Cardiac muscle cell (in vitro differentiated cells and primary cell): ENCODE results near the gene STRA6. TPM values are rescaled to one million over a fixed set of nuclear protein-coding genes. Genes with fewer than 3 reads are reported as not detected.
A peak's percentile ranks its signal among the peaks of the same experiment; 100 is the strongest.

Experiments used
- DNase-seq, 2 donors: peaks; one replicate each; pipeline versions ENCODE4 v3.0.0 to v3.0.0-alpha.2; 2010 to 2017; ENCODE audit warnings: low read depth in 1 of 2, low spot score in 1 of 2
- H3K27ac ChIP-seq: fragments of 200-600 bp; sonication (generic); 2 replicates; pipeline ENCODE4 v1.5.1; 2016
- H3K27me3 ChIP-seq: fragments of 200-600 bp; sonication (generic); 2 replicates; pipeline ENCODE4 v1.6.0; 2016; ENCODE audit warnings: control low read depth
- H3K36me3 ChIP-seq: fragments of 200-600 bp; sonication (generic); 2 replicates; pipeline ENCODE4 v1.5.1; 2016; ENCODE audit warnings: control low read depth
- H3K4me1 ChIP-seq: fragments of 200-600 bp; sonication (generic); 2 replicates; pipeline ENCODE4 v1.8.1; 2017; ENCODE audit warnings: low read depth, mild to moderate bottlenecking, mixed run types
- H3K4me3 ChIP-seq: fragments of 200-600 bp; sonication (generic); 2 replicates; pipeline ENCODE4 v1.5.1; 2016; ENCODE audit warnings: mild to moderate bottlenecking
- H3K9me3 ChIP-seq: fragments of 200-600 bp; sonication (generic); 2 replicates; pipeline ENCODE4 v1.5.1; 2017; ENCODE audit warnings: low read depth, mild to moderate bottlenecking, control low read depth
- polyA plus RNA-seq: library from polyadenylated mRNA; unstranded; fragments of >200 nt; fragmentation: Nextera tagmentation; extraction: Ambion mirVana; gene quantifications from 2 replicates; pipeline ENCODE4 v1.2.1, GENCODE V29; 2016
- total RNA-seq: library from RNA; depleted of rRNA; stranded (reverse); fragments of >200 nt; gene quantifications from 2 replicates; pipeline ENCODE4 v1.2.3, GENCODE V29; 2016
- TF ChIP-seq, protein P1 (sequence below): IDR thresholded peaks from 2 replicates; pipeline ENCODE4 v1.5.1; 2012; ENCODE audit warnings: low read depth, mild to moderate bottlenecking, low read length

STRA6 gene
- total and polyA plus RNA-seq, 2 experiments from 2014 or later: 38.6 to 49.6 TPM

DNA sequence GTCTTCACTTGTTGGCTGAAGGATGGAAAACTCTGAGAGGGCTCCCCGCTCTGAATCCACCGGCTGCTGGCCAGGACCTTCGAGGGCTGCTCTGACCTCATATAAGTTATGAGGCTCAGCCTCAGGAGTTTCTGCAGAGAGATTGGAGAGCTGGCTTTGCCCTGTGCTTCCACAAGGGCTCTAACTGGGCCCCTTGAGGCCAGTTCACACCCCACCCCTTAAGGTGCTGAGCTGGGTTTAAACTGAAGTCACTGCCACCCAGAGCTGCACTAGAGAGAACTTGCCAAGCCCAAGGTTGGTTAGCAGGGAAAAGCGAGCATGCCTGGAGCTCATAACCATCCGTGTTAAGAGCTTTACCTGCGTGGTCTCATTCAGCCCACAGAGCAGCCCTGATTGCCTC is 30.8 kb upstream of the STRA6 start:
- TF ChIP-seq, protein P1, sequence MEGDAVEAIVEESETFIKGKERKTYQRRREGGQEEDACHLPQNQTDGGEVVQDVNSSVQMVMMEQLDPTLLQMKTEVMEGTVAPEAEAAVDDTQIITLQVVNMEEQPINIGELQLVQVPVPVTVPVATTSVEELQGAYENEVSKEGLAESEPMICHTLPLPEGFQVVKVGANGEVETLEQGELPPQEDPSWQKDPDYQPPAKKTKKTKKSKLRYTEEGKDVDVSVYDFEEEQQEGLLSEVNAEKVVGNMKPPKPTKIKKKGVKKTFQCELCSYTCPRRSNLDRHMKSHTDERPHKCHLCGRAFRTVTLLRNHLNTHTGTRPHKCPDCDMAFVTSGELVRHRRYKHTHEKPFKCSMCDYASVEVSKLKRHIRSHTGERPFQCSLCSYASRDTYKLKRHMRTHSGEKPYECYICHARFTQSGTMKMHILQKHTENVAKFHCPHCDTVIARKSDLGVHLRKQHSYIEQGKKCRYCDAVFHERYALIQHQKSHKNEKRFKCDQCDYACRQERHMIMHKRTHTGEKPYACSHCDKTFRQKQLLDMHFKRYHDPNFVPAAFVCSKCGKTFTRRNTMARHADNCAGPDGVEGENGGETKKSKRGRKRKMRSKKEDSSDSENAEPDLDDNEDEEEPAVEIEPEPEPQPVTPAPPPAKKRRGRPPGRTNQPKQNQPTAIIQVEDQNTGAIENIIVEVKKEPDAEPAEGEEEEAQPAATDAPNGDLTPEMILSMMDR: no peak
- H3K27ac ChIP-seq: no peak overlapping the region
- no peaks in the 10 kb centered on the region for H3K27me3 ChIP-seq
- no peak for DNase-seq
- no peak overlapping the region for H3K4me3 ChIP-seq
- no peaks in the 10 kb centered on the region for H3K36me3 ChIP-seq
- no peaks in the 10 kb centered on the region for H3K9me3 ChIP-seq
- peaks cover 16% of the 10 kb centered on the region for H3K4me1 ChIP-seq

DNA sequence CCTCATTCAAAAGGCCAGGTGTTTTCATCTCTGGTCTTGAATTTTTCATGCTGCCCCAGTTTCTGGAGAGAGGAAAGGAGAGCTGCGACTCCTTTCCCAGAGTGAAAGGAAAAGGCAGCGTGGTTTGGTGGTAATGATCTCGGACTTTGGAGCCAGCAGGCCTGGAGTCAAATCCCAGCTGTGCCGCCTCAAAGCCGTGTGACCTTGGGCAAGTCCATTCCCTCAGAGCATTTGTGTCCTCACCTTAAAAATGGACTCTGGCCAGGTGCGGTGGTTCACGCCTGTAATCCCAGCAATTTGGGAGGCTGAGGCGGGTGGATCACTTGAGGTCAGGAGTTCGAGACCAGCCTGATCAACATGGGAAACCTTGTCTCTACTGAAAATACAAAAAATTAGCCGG is 28.9 kb upstream of the STRA6 start:
- no peaks in the 10 kb centered on the region for H3K27me3 ChIP-seq
- no peak for DNase-seq
- H3K4me1 ChIP-seq: peaks cover 20% of the 10 kb centered on the region
- no peaks in the 10 kb centered on the region for H3K36me3 ChIP-seq
- no peak overlapping the region for H3K27ac ChIP-seq
- TF ChIP-seq, protein P1: no peak
- no peak overlapping the region for H3K4me3 ChIP-seq
- no peaks in the 10 kb centered on the region for H3K9me3 ChIP-seq

DNA sequence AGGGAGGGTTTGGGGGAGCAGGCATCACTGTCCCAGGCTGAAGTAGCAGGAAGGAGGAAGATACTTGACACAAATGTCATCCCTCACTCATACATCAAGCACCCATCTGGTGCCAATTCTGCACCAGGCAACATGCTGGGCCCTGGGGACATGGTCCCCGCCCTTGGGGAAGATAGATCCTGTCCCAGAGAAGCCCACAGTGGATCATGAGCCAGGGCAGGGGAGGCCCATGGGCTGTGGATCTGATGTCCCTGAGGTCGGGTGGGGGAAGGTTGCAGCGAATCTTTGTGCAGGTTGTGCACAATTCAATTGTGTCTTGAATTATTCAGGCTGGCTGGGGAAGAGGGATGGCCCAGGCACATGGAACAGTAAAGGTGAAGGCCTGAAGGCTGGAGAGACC is 27.1 kb upstream of the STRA6 start:
- H3K36me3 ChIP-seq: no peaks in the 10 kb centered on the region
- H3K27me3 ChIP-seq: no peaks in the 10 kb centered on the region
- DNase-seq: no peak
- peaks cover 21% of the 10 kb centered on the region for H3K4me1 ChIP-seq
- no peaks in the 10 kb centered on the region for H3K9me3 ChIP-seq
- no peak overlapping the region for H3K27ac ChIP-seq
- TF ChIP-seq, protein P1: no peak
- no peak overlapping the region for H3K4me3 ChIP-seq

DNA sequence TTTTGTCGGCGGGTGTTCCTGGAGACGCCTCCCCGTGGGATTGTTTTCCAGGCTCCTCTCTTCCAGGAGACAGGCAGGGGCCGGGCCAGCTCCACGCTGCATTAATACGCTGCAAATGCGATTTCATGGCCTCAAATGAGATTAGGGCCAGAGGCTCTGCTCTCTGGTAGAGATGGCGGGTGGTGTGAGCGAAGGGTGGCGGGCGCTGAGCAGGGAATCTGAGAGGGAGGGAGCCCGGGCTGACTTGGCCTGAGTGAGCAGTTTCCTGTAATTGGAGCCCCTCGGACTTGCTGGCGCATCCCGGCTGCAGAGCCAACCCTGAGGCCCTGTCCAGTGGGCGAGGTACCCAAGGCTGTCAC is 26.1 kb upstream of the STRA6 start:
- no peaks in the 10 kb centered on the region for H3K27me3 ChIP-seq
- TF ChIP-seq, protein P1: no peak
- peaks cover 22% of the 10 kb centered on the region for H3K4me1 ChIP-seq
- peak; percentile 61 to 67 for DNase-seq
- no peaks in the 10 kb centered on the region for H3K9me3 ChIP-seq
- H3K4me3 ChIP-seq: no peak overlapping the region
- no peaks in the 10 kb centered on the region for H3K36me3 ChIP-seq
- H3K27ac ChIP-seq: no peak overlapping the region

DNA sequence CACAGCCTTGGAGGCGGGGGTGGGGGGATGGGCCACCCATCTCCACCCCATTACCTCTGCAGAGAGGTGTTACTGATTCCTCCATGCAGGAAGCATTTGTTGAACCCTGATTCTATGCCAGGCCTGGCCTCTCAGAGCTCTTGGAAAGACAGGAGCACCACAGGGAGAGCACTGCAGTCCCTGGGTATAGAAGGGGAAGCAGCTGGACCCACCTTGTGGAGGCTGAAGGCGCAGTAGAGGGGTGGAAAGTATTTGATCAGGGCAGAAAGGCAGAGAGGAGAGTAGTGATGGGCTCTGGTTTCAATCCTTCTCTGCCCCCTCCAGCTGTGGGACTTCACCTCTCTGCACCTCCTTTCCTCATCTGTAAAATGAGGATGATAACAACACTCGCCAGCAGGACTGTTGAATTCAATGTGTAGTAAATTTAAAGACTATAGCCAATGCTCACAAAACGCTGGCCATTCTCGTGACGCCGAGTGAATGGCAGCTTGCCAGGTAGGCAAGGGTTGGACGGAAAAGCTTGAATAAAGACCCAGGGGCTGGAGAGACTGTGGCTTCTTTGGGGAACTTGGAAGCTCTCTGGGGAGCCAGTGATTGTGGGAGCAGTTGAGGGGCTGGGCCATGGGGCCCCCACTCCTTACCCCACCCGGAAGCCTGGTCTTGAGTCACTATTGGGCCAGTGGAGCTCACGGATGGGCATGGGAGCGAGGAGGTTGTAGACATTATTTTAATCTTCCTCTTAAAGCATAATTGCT is 25.6 kb upstream of the STRA6 start:
- Histone ChIP-seq H3K27me3 (no peaks in the 10 kb centered on the region), H3K27ac (no peak overlapping the region), H3K4me1 (peaks cover 23% of the 10 kb centered on the region), H3K36me3 (no peaks in the 10 kb centered on the region), H3K9me3 (no peaks in the 10 kb centered on the region), H3K4me3 (no peak overlapping the region)
- peak in 1 of 2 donors; percentile 81 for DNase-seq
- TF ChIP-seq, protein P1: no peak
